Measurements from ENCODE around the gene PRTFDC1. TPM values are rescaled to one million over a fixed set of nuclear protein-coding genes. Genes with fewer than 3 reads are reported as not detected.

The PRTFDC1 gene, protein sequence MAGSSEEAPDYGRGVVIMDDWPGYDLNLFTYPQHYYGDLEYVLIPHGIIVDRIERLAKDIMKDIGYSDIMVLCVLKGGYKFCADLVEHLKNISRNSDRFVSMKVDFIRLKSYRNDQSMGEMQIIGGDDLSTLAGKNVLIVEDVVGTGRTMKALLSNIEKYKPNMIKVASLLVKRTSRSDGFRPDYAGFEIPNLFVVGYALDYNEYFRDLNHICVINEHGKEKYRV
- 6.5 TPM for total RNA-seq
- long read RNA-seq, partial matches to known transcripts, result 0 of 1 reads
- long read RNA-seq, other reads (novel, unspliced or antisense), result 1 of 1 reads

GRCh38 chr10:24952143-24952706 is at the start of gene PRTFDC1:
PRTFDC1 (minus strand) TSS chr10:24952606; CDS start chr10:24952575, 31 bp downstream.
- intact Hi-C loops (cut with DNase I), result loop anchor here (10.0 kb wide), 1 partner anchor 227 kb away; the partner anchor contains the start of gene ARHGAP21

DNA sequence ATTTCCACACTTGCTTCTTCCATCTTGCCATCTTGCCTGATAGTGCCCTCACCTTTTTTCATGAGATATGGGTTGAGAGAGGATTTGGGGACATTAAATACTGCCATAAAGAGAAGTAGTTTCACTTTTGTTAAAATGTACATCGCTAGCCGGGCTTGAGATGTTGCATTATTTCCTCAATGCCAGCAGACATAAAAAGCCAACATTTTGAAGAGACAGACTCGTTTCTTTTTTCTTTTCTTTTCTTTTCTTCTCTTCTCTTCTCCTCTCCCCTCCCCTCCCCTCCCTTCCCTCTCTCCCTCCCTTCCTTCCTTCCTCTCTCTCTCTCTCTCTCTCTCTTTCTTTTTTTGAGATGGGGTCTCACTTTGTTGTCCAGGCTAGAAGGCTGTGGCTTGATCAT is 45.6 kb upstream of the PRTFDC1 start:
- DNase-seq (no peak), ATAC-seq (ENCODE audit: poor library complexity) (no peak)
- intact Hi-C loops (cut with DNase I), result no loop called here

More at GRCh38 chr10:24952143-24952706, at the start of gene PRTFDC1:
- ATAC-seq (ENCODE audit: poor library complexity) (peak; percentile 71), DNase-seq (peak; percentile 67)

DNA sequence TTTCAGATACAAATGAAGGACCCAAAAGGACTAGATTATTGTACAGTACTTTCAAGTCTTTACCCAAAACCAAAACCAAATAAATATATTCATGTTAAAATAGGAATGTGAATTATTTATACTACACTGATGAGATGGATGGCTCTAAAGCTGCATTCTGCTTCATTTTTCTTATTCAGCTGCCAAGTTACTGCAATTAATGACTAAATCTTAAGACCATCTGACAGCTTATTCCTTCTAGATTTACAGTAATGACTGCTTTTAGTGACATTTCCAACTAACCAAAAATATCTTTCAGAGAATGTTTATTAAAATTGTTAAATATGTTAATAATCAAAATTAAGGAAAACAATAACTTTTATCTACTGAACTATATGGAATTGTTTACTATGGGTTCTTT is 42.7 kb upstream of the PRTFDC1 start:
- no peak for DNase-seq
- ATAC-seq (ENCODE audit: poor library complexity), result no peak
- intact Hi-C loops (cut with DNase I), result no loop called here

- DNase-seq (no peak), ATAC-seq (ENCODE audit: poor library complexity) (no peak)
- intact Hi-C loops (cut with DNase I), result no loop called here
Observed at GRCh38 chr10:24993237-24993958, 41.0 kb upstream of the PRTFDC1 start.

- no peak for ATAC-seq (ENCODE audit: poor library complexity)
- intact Hi-C loops (cut with DNase I), result no loop called here
- DNase-seq, result no peak
Observed at GRCh38 chr10:24992512-24993133, 40.2 kb upstream of the PRTFDC1 start.

DNA sequence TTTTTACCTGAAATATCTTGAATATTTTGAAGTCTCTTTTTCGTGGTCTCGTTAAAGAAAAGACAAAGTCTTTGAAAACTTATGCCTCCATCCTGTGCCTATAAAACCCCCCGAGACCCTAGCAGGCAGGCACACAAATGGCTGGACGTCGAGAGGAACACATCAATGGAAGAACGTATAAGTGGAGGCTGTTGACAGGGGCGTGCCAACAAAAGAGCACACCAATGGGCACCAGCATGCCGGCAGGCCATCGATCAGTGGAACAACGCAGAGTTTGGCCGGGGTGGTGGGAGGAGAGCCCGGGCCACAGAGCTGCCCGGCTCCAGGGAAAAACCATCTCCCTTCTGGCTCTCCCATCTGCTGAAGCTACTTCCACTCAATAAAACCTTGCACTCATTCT is 38.9 kb upstream of the PRTFDC1 start:
- DNase-seq (no peak), ATAC-seq (ENCODE audit: poor library complexity) (no peak)
- intact Hi-C loops (cut with DNase I), result no loop called here

DNA sequence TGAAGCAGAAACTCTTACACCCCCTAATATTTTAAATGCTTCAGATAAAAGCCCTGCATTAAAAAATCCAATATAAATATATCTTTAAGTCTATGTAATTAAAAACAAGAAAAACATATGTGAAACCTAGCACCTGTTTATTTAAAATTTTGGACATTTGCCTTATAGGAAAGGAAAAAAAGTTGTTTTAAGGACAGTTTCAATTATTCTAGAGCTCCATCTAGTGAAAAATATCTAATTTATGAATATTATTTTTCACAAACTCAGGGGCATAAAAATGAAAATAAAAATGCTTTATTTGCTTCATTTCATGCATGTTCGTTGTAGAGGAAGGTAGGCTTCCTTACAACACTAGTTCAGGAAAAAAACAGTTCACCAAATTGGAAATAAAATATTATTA is 37.5 kb upstream of the PRTFDC1 start:
- intact Hi-C loops (cut with DNase I), result loop anchor here (10.0 kb wide), 2 partner anchors 265 to 345 kb away; partner anchors contain the start of gene ARHGAP21
- no peak for DNase-seq
- no peak for ATAC-seq (ENCODE audit: poor library complexity)

- intact Hi-C loops (cut with DNase I), result loop anchor here (10.0 kb wide), 2 partner anchors 264 to 344 kb away; partner anchors contain the start of gene ARHGAP21
- peak; percentile 60 for ATAC-seq (ENCODE audit: poor library complexity)
- no peak for DNase-seq
Observed at GRCh38 chr10:24988831-24989640, 36.6 kb upstream of the PRTFDC1 start.

- no peak for DNase-seq
- intact Hi-C loops (cut with DNase I), result loop anchor here (10.0 kb wide), 2 partner anchors 260 to 340 kb away; partner anchors contain the start of gene ARHGAP21
- ATAC-seq (ENCODE audit: poor library complexity), result no peak
Observed at GRCh38 chr10:24984906-24985305, 32.5 kb upstream of the PRTFDC1 start.

DNA sequence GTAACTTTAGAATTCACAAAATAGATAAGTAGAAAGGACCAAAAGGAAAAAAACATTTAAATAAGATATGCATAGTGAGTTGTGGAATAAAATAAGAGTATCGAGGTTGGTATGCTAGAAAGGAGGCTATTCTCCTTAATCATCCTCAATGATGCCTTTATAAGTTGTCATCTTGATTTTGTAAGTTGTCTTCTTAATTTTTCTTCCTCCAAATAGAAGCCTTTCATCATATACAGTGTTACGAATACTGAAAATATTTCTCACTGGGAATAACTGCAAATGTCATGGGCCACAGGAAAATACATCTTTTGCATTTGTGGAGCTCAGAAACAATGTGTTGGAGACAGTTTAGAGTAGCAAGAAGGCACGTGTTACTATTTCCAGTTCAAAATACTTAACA is 31.5 kb upstream of the PRTFDC1 start:
- DNase-seq (no peak), ATAC-seq (ENCODE audit: poor library complexity) (no peak)
- intact Hi-C loops (cut with DNase I), result loop anchor here (10.0 kb wide), 2 partner anchors 259 to 339 kb away; partner anchors contain the start of gene ARHGAP21

DNA sequence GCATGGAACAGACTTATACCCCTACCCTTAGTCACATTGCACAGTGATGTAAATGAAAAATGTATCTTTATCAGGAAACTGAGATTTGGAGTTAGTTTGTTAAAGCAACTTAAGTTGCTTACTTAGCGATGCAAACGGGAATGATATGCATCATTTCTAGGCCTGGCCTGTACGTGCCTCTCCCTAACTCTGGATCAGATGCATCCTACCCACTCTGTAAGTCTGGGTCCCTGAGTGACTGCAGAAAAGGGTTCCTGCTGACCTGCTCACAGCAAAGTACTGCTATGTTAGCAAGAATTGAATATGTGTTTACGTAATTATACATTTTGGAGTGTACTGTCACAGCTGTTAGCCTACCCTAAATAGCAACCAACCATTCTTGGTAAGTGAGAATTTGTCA is 30.7 kb upstream of the PRTFDC1 start:
- DNase-seq (no peak), ATAC-seq (ENCODE audit: poor library complexity) (no peak)
- intact Hi-C loops (cut with DNase I), result loop anchor here (10.0 kb wide), 2 partner anchors 258 to 338 kb away; partner anchors contain the start of gene ARHGAP21

- no peak for ATAC-seq (ENCODE audit: poor library complexity)
- intact Hi-C loops (cut with DNase I), result loop anchor here (10.0 kb wide), 2 partner anchors 258 to 338 kb away; partner anchors contain the start of gene ARHGAP21
Observed at GRCh38 chr10:24982319-24983112, 30.1 kb upstream of the PRTFDC1 start.

GRCh38 chr10:24981161-24981710 is 28.8 kb upstream of the PRTFDC1 start:
- no peak for DNase-seq
- intact Hi-C loops (cut with DNase I), result loop anchor here (10.0 kb wide), 2 partner anchors 256 to 336 kb away; partner anchors contain the start of gene ARHGAP21
- ATAC-seq (ENCODE audit: poor library complexity), result peak; percentile 84

More at GRCh38 chr10:24982319-24983112, 30.1 kb upstream of the PRTFDC1 start:
- no peak for DNase-seq

DNA sequence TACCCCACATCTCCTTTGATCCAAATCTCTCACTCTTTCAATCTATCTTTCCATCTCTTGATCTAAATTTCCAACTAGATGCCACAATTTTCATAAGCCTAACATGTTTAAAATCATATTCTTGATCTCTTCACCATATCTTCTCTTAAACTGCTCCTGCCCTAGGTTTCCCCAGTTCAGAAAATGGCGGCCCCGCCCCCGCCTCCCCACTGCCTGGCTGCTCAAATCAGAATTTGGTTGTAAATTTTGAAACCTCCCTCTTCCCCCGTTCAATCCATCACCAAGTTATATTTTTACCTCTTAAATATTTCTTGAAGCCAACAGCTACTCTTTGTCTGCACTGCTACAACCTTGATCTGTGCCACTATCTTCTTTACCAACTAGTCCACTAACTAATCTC is 27.3 kb upstream of the PRTFDC1 start:
- intact Hi-C loops (cut with DNase I), result loop anchor here (10.0 kb wide), 2 partner anchors 255 to 335 kb away; partner anchors contain the start of gene ARHGAP21
- no peak for DNase-seq
- no peak for ATAC-seq (ENCODE audit: poor library complexity)

- peak; percentile 75 for DNase-seq
- intact Hi-C loops (cut with DNase I), result no loop called here
Observed at GRCh38 chr10:24974976-24975375, 22.6 kb upstream of the PRTFDC1 start.

GRCh38 chr10:24973163-24973562 is 20.8 kb upstream of the PRTFDC1 start:
- ATAC-seq (ENCODE audit: poor library complexity) (no peak), DNase-seq (no peak)
- intact Hi-C loops (cut with DNase I), result no loop called here

More at GRCh38 chr10:24974976-24975375, 22.6 kb upstream of the PRTFDC1 start:
- ATAC-seq (ENCODE audit: poor library complexity), result peak; percentile 74

DNA sequence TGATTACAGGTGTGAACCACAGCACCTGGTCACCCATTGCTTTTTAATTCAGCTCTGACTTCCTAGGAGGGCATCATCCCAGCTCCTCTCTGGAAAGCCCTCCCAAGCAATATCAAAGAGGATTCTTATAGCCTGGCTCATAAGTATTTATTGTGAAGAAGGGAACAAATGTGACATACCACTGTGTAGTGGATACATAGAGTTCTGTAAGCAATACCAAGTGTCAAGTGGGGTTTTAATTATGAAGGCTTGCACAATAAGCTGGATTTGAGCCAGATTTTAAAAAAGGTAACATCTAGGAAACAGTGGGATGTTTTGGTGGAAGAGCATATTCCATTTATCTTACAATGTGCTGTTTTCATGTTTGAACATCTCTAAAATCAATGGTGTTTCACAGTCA is 19.0 kb upstream of the PRTFDC1 start:
- DNase-seq (no peak), ATAC-seq (ENCODE audit: poor library complexity) (peak; percentile 74)
- intact Hi-C loops (cut with DNase I), result no loop called here

All from Right ventricle myocardium superior (tissue), 1 donor.